ENCODE data around the gene ALAS1.

The ALAS1 gene

DNA sequence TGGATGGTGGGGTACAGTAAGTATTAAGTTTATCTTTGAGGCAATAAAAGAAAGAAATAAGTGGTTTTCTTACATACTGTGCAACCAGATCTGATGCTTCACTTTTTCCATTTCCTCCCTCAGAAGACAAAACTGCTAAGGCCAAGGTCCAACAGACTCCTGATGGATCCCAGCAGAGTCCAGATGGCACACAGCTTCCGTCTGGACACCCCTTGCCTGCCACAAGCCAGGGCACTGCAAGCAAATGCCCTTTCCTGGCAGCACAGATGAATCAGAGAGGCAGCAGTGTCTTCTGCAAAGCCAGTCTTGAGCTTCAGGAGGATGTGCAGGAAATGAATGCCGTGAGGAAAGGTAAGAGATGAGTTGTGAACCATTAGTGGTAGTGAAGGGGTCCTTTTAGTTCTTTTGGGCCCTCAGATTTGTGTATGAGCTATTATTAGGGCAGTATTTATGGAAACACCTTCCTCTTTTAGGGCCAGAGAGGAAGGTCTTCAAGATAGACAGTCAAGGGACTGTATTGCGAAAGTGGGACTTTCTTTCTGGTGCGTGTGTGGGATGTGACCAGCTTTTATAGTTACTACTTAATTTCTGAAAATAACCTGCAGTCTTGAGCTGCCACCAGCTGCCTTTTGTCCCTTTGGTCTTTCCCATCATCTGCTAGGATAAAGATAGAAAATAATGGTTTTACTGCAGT, 4.6 kb downstream of the ALAS1 start:
- DNase-seq, result no peak

DNA sequence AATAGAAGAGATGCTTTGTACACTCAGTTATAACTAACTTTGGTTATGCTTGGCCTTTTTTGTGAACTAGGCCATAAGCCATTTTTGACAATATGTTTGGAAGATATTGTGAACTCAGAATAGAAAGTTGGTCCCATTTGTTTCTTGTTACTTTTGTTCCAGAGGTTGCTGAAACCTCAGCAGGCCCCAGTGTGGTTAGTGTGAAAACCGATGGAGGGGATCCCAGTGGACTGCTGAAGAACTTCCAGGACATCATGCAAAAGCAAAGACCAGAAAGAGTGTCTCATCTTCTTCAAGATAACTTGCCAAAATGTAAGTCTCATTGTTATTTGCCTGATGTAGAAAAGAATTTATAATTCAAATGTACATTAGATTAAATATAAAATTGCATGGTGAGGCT, 5.7 kb downstream of the ALAS1 start:
- no peak for DNase-seq

DNA sequence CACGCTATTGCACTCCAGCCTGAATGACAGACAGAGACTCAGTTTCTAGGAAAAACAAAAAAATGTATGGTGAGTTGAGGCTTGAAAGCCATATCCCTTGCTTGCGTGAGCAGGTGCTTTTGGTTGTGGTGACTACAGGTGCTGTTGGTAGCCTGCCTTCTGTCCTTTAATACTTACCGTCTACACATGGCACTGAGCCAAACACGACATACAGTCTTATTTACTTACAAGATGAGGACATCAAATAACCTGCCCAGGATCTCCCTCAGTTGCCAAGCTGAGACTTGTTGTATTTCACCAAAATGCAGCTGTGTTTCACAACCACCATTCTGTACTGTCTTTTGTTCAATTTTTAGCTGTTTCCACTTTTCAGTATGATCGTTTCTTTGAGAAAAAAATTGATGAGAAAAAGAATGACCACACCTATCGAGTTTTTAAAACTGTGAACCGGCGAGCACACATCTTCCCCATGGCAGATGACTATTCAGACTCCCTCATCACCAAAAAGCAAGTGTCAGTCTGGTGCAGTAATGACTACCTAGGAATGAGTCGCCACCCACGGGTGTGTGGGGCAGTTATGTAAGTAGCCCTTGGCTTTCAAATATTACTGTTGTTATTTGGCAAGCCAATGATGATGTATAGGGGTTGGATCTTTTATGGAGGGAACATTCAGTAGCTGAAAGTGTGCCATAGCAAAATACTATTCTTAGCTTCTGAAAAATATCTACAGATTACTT, 6.5 kb downstream of the ALAS1 start:
- no peak for DNase-seq

DNA sequence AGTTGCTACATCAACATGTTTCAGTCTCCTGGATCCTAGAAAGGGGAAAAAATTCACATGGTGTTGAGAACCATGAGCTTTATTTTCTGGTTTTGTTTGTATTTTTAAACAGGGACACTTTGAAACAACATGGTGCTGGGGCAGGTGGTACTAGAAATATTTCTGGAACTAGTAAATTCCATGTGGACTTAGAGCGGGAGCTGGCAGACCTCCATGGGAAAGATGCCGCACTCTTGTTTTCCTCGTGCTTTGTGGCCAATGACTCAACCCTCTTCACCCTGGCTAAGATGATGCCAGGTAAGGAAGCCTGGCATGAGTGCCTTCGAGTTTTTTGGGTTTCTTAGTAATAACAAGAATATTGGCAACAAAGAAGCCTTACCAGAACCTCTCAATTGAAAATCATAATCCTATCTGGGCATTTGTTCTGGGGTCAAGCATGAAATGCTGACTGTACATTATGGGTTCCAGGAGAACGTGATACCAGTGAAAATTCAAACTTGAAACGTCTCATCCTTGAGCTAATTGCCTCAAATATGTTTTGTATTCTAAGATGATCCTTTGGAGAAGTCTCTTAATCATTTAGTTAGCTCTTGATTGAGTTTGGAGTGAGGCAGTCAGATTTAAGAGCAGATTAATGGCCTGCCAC, 7.9 kb downstream of the ALAS1 start:
- DNase-seq, result no peak

DNA sequence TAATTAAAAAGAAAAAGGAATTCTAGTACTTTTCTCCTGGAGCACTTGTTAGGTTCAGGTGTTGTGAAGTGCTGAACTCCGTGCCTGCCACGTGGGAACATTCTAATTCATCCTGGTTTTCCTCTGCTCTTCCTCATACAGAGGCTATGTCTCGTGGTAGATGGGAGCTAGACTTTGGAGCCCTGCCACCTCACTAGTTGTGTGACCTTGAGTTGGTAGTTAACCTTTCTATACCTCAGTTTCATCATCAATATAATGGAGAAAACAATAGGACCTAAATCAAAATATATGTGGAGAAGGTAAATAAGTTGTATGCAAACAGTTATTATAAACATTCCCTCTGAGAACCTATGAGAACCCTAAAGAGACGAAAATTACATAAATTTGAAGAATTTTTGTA, 10.6 kb downstream of the ALAS1 start:
- DNase-seq, result no peak

DNA sequence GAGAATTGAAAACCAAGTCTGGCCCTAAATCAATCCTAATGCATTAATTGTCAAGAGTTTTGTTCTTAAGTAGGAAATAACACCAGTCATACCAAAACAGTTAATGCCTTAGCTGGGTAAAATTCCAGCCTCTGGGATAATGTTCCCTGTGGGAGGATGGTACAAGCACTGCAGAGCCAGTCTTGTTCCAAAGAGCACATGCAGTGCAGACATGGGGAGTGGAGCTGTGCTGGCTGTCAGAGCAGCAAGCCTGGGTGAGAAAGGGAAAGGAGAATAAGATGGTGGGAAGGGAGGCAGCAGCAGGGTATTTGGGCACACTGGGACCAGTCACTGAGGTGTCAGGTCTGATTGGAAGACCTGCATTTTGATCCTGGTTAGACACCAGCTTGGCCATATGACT, 12.1 kb downstream of the ALAS1 start:
- no peak for DNase-seq

DNA sequence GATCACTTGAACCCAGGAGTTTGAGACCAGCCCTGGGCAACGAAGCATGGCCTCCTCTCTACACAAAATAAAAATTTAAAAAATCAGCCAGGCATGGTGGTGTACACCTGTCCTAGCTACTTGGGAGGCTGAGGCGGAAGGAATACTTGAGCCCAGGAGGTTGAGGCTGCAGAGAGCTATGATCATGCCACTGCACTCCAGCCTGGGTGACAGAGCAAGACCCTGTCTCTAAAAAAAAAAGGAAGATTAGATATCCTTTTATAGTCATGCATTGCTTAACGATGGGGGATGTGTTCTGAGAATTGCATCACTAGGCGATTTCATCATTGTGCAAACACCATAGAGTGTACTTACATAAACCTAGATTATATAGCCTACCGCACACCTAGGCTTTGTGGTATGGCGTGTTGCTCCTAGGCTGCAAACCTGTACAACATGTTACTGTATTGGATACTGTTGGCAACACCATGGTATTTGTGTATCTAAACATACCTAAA, 12.6 kb downstream of the ALAS1 start:
- peak; percentile 28 for DNase-seq

DNA sequence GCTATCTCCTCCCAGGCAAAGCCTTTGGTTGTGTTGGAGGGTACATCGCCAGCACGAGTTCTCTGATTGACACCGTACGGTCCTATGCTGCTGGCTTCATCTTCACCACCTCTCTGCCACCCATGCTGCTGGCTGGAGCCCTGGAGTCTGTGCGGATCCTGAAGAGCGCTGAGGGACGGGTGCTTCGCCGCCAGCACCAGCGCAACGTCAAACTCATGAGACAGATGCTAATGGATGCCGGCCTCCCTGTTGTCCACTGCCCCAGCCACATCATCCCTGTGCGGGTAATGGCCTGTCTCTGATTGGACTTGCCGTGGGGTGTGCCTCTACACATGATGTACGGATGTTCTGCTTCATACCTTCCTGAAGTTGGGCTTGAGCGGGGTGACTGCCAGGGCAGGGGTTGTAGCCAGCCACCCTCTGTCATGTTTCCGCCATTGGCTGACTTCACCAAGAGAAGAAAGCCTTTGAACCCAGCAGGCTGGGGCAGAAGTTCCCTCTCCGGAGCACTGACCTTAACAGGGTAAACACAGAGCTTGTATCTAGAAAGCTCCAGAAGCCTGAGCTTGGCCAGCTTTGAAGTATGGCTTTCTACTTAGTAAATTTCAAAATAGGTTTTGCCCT, 13.4 kb downstream of the ALAS1 start:
- DNase-seq, result no peak

DNA sequence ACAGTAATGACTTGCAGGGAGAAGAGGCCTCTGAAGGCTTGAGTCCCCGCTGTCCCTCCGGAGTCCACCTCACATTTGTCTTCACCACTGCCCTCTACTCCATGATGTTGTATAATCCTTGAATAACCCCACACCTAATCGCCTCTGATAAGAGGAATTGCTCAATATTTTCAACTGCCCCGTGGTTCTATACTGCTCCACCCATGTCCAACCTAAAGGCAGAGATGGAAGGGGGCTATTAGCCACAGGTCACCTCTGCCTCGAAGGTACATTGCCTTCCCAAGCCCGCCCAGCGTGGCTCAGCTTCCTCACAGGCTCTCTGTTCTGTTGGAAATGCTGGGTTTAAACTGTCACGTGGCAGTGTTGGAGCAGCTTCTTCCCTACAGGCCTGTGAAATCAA, 15.0 kb downstream of the ALAS1 start:
- DNase-seq, result no peak

DNA sequence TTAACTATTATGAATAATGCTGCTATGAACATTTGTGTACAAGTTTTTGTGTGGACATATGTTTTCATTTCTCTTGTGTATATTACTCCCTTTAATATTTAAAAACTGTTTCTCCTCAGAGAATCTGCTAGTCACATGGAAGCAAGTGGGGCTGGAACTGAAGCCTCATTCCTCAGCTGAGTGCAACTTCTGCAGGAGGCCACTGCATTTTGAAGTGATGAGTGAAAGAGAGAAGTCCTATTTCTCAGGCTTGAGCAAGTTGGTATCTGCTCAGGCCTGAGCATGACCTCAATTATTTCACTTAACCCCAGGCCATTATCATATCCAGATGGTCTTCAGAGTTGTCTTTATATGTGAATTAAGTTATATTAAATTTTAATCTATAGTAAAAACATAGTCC, 15.9 kb downstream of the ALAS1 start:
- no peak for DNase-seq

DNA sequence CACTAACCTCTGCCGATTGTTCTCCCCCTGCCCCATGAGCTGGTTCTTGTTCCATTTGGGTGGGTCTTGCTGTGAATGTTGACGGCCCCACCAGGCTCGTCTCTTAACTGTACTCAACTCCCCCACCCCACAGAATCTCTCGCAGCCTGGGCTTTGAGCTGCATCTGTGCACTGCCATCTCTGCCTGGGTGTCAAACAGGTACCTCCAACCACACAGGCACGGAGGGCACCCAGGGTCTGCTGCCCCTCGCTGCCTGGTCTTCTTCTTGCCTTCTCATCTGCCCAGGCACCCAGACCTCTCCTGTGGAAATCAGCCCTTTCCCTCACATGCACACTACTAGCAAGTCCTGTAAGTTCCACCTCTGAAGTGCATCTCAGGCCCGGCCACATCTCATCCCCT, 17.4 kb downstream of the ALAS1 start:
- no peak for DNase-seq

DNA sequence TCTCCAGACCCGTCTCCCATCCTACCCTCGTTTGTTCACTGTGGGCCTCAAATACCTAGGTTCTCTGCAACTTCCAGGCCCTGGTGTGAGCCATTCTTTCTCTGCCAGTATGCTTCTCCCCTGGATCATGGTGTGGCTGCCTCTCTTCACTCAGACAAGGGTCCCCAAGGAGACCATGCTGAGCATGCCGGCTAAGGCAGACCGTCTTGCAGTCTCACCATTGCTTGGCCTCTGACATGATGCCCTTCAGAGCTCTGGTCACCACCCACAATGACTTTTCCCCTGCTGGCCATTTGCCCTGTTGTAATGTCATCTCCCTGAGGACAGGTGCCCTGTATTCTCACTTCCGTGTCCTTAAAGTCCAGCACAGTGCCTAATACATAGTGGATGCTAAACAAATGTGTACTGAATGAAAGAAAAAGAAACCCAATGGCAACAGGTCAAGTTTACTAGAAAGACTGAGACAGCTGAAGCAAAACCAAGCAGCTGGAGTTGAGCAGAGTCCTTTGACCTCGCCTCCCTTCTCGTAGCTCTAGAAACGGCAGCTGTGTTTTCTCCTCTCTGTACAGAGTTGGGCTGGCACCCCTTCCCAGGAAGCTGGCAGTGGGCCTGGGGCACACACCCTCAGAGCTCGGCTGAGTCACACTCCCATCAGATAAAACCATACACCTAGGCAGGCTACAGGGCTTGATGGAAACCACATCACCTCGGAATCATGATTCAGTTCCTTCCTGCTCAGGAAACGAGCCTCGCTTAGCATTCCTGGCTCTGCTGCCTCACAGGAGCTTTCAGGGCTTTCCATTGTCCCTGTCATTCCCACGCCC, 18.8 kb downstream of the ALAS1 start:
- peak; percentile 53 for DNase-seq

DNA sequence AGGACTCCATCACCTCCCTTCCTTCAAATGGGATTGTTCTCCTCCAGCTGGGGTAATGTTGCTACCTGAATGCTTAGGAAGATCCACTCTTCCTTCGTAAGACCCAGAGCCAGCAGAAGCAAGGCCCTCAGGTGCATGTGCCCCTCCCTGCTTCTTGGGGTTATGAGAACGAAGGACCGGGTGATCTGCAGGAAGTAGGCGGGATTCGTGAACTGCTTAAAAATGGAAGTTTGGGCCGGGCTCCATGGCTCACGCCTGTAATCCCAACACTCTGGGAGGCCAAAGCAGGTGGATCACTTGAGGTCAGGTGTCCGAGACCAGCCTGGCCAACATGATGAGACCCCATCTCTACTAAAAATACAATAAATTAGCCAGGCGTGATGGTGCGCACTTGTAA, 19.4 kb downstream of the ALAS1 start:
- DNase-seq, result no peak

DNA sequence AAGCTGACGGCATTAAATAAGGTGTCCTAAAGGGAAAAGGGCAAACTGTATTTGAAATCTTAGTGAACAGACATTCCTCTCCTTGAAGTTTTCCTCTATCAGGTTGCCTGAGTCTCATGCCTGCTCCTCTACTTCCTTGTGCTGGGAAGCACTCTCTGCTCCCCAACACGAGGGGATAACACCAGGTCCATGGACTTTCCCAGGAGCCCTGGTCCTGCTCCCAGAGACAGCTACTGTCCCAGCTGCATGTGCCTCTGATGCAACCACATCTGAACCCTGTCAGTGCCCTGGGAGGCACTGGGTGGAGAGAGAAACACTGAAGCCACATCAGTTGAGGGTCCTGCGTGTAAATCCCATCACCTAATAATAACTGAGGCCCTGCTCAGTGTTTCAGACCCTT, 20.1 kb downstream of the ALAS1 start:
- no peak for DNase-seq

DNA sequence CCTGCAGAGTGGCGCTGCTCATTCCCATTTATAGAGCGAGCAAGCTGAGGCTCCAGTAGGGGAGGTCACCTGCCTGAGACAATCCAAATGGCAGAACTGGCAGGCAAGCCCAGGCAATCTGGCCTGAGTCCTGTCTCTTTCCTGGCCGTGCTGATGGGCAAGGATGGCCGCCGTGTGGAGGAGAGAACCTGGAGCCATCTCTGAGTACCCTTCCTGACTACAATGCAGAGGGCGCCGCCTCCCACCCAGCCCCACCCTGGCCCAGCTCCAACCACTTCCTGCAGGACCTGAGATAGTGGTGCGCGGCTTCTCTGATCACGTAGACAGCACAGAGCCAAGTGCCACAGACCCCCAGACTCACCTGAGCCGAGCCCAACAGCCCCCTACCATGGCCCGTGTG, 20.5 kb downstream of the ALAS1 start:
- no peak for DNase-seq

DNA sequence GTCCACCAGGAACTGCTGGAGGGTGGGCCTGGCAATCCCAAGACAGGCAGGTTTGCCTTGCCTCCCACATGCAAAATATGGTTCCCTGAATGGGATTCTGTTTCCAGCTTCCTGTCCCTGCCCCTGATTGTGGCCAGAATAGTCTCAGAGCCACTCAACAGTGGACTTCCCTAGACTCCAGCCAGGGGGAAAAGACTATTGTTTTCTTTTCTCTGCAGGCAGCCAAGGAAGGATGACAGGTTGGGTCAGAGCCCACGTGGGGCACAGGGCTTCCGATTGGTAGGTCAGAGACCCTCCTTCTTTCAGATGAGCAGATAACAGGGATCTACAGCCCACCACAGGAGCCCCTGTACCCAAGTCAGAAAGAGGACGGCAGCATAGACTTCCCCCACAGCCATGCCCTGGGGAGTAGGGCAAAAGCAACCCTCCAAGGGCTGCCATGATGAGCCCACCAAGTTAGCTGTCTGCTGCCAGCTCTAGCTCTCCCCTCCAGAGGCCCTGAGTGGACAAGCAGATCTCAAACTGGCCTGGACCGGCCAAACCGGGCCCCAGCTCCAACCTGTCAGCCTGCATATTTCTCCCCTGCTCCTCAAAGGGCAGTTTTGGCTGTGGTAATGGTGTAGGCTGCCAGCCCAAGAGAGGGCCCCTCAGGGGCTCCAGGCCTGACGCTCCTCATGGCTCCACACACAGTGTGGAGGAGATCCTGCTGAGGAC, 21.1 kb downstream of the ALAS1 start:
- DNase-seq, result no peak

DNA sequence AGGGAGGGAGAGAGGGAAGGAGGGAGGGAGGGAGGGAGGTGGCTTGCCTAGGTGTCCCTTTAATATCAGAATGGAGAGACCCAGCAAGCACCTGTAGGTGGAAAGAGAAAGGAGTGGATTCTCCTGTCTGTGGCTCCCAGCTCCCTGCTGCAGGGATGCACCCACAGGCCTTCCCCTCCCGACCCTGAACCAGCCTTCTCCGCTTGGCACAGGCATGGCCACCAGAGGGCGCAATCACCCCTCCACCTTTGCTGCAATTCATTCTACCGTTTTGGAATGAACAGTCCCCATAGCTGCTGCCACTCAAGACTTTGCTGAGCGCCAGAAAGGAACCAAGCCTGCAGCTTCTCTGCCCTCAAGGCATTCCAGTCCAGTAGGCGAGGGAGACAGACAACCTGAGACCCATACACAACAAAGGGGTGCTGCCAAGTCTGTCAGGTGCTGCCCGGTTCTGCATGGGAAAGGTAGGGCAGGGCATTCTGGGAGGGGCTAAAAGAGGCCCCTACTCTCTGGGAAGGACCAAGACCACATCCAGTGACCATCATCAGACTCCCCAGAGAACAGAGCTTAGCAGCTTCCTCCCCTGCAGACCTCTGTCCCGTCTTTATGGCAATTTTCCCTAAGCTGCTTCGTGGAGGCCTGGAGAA, 22.5 kb downstream of the ALAS1 start:
- DNase-seq, result peak; percentile 59

DNA sequence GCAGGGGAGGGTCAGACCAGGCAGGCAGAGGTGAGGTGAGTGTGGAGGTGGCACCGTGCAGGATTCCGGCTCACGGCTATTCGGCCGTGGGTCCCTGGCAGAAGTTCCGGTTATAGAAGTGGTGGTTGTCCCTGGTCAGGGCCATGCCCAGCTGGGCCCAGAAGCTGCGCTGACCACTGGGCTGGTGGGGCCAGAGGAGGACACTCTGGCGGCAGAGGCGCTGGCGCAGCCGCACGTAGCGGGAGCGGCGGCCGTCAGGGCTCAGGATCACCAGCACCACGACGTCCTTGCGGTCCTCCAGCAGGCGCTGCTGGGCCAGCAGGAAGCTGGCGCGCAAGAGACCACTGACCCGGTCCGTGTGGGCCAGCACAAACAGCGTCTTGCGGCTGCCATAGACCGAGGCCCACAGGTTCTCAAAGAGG, 23.2 kb downstream of the ALAS1 start:
- no peak for DNase-seq

DNA sequence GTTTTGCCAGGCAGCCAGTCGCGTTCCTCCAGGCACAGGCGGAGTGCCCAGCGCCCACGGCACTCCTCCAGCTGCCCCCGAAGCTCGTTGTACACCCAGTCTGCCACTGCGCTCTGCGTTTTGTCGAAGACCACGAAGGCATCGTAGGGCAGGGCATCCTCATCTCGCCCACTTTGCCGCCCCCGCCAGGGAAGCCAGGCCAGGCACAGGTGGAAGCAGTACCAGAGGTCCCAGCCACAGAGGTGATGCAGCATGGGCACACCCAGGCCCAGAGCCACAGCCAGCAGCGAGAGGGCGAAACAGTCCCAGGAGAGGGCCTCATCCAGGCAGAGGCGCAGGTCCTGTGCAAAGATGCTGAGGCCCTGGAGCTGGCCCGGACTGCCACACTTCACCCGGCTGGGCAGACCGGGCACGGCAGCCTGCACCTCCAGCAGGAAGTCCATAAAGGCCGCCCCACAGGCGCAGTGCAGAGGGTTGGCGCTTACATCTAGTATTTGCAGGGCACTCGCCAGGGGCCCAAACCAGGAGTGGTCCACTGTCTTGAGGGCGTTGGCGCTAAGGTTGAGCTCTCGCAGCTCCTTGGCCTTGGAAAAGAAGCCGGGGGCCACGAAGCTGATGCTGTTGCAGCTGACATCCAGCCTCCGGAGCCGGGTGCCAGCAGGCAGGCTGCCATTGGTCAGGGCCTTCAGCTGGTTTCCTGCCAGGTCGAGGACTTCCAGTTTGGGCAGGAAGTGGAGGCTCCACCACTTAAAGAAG, 23.8 kb downstream of the ALAS1 start:
- DNase-seq, result no peak

DNA sequence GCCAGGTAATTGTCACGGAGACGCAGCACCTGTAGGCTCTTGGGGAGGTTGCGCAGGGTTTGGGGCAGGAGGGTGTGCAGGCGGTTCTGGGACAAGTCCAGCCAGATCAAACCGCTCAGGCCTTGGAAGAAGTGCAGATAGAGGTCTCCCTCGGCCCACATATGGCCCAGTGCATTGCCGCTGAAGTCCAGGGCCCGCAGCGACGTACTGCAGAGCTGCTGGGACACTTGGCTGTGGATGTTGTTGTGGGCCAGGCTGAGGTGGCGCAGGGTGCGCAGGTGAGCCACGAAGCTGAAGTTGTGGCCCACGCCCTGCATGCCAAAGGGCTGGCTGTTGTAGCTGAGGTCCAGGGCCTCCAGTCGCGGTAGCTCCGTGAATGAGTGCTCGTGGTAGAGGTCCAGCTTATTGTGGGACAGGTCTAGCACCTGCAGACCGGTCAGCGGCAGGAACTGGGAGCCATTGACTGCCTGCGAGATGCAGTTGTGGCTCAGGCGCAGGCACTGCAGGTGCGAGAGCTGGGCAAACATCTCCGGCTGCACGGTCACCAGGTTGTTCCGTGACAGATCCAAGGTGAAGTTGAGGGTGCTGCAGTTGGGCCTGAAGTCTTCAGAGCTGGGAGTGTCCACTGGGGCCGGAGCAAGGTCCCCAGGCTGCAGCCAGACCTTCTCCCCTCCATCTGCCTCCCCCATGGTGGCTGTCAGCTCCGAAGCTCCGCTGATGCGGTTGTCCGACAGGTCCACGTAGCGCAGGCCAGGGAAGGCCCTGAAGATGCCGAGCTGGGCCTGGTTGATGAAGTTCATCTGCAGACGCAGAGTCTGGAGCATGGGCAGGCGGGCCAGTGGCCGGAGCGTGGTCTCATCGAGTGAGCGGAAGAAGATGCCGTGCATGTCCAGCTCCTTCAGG, 24.6 kb downstream of the ALAS1 start:
- DNase-seq, result no peak
